K562 (cell line): ENCODE data around the gene PRSS8. TPM values are rescaled to one million over a fixed set of nuclear protein-coding genes. Genes with fewer than 3 reads are reported as not detected.

ENCODE experiments used
- ATAC-seq: fragments of 200-7000 bp; cut with Tn5 transposase; 3 replicates; pipeline ENCODE4 v1.9.1; 2020; ENCODE audit warnings: moderate library complexity
- BruUV-seq: library from RNA; stranded (reverse); fragments of 400-500 nt; replicated peaks from 2 replicates; lab custom pipeline; 2021; lab: Mats Ljungman, UMichigan
- CTCF ChIA-PET: fragments of 300-600 bp; formaldehyde crosslinking; extraction: SDS; loops from one replicate; lab custom pipeline; 2021; ENCODE audit warnings: low intra/inter-chr PET ratio; lab: Yijun Ruan, JAX
- POLR2A ChIA-PET: fragments of 300-600, 350-650 bp; sonication (Branson Sonifier 250); formaldehyde crosslinking; extraction: SDS; loops from one replicate; lab custom pipeline; 2021; ENCODE audit warnings: antibody characterized with exemption, inconsistent platforms; lab: Yijun Ruan, JAX
- DNase-seq, 4 experiments: peaks; one replicate each; pipeline versions ENCODE4 v3.0.0 to v3.0.0-alpha.2; 2011 to 2018; ENCODE audit warnings: low spot score in 3 of 4, mixed read lengths in 3 of 4; ENCODE audit errors: extremely low read depth in 1 of 4
- FAIRE-seq: peaks from 2 replicates; lab custom pipeline; 2011; peaks lifted over from hg19 to GRCh38; lab: Jason Lieb, UNC
- H2AFZ ChIP-seq: 2 replicates; pipeline ENCODE4 v1.6.0; 2011; ENCODE audit warnings: low read depth, low read length, control low read depth, inconsistent platforms
- H3K27ac ChIP-seq: fragments of 200-600 bp; 3 replicates; pipeline ENCODE4 v1.8.0; 2011; ENCODE audit warnings: low read depth, mild to moderate bottlenecking, control low read depth, inconsistent platforms, low read length, moderate library complexity, mixed read lengths; ENCODE audit errors: extremely low read depth
- H3K27me3 ChIP-seq, 2 experiments: fragments of 300-600 bp in 1 of 2; 2 replicates in 1 of 2; 3 replicates in 1 of 2; pipeline versions ENCODE4 v1.6.0 to v1.8.0; 2011; ENCODE audit warnings: inconsistent platforms in 2 of 2, low read length in 2 of 2, mild to moderate bottlenecking in 1 of 2, mixed read lengths in 1 of 2, moderate library complexity in 1 of 2; ENCODE audit not compliant: control insufficient read depth in 2 of 2, insufficient read depth in 2 of 2
- H3K36me3 ChIP-seq: fragments of 300-600 bp; 3 replicates; pipeline ENCODE4 v1.8.0; 2011; ENCODE audit warnings: mild to moderate bottlenecking, low read length, inconsistent platforms; ENCODE audit not compliant: control insufficient read depth, insufficient read depth
- H3K4me1 ChIP-seq, 2 experiments: fragments of 200-600 bp in 1 of 2; replicated peaks in 1 of 2; 2 replicates in 1 of 2; 3 replicates in 1 of 2; pipeline versions ENCODE4 v1.5.1 to v1.8.0; 2011; ENCODE audit warnings: inconsistent platforms in 2 of 2, low read length in 2 of 2, mild to moderate bottlenecking in 1 of 2, mixed read lengths in 1 of 2, moderate library complexity in 1 of 2; ENCODE audit not compliant: control insufficient read depth in 2 of 2, insufficient read depth in 2 of 2
- H3K4me2 ChIP-seq: 2 replicates; pipeline ENCODE4 v1.6.1; 2011; ENCODE audit warnings: low read length, control low read depth, inconsistent platforms, mixed read lengths; ENCODE audit not compliant: insufficient read depth
- H3K4me3 ChIP-seq: fragments of 200-600 bp; sonication (generic), shearing (Covaris generic); 2 replicates; pipeline ENCODE4 v1.5.1; 2016; ENCODE audit warnings: control low read depth, inconsistent platforms
- H3K79me2 ChIP-seq: fragments of 200-600 bp; 3 replicates; pipeline ENCODE4 v1.8.0; 2011; ENCODE audit warnings: low read length, inconsistent platforms; ENCODE audit not compliant: control insufficient read depth, insufficient read depth
- H3K9ac ChIP-seq, 2 experiments: 2 replicates each; pipeline versions ENCODE4 v1.6.0 to v1.6.1; 2011; ENCODE audit warnings: low read depth in 2 of 2, low read length in 2 of 2, control low read depth in 1 of 2, inconsistent platforms in 1 of 2, mild to moderate bottlenecking in 1 of 2, mixed read lengths in 1 of 2; ENCODE audit not compliant: insufficient read depth in 1 of 2
- H3K9me1 ChIP-seq: one replicate; pipeline ENCODE4 v1.6.0; 2011; ENCODE audit warnings: inconsistent platforms, mild to moderate bottlenecking, low read length, moderate library complexity; ENCODE audit not compliant: control insufficient read depth, insufficient read depth
- H3K9me3 ChIP-seq: replicated peaks from 2 replicates; pipeline ENCODE4 v1.5.1; 2011; ENCODE audit warnings: low read depth, low read length, inconsistent platforms; ENCODE audit not compliant: control insufficient read depth, insufficient read depth
- H4K20me1 ChIP-seq: replicated peaks from 2 replicates; pipeline ENCODE4 v1.6.1; 2011; ENCODE audit warnings: low read length, inconsistent platforms, mixed read lengths; ENCODE audit not compliant: control insufficient read depth, insufficient read depth
- NFXL1 ChIP-seq: fragments of 450-650 bp; formaldehyde crosslinking; IDR thresholded peaks from 2 replicates; pipeline ENCODE4 v1.4.0; 2021; ENCODE audit warnings: mild to moderate bottlenecking
- PATZ1 ChIP-seq: fragments of 250-450 bp; sonication (Bioruptor Pico); IDR thresholded peaks from 2 replicates; pipeline ENCODE4 v1.5.0; 2020; ENCODE audit warnings: mild to moderate bottlenecking, borderline replicate concordance
- STAT5B ChIP-seq: fragments of 250-450 bp; sonication (Bioruptor Pico); IDR thresholded peaks from 2 replicates; pipeline ENCODE4 v1.8.0; 2021; ENCODE audit warnings: mild to moderate bottlenecking, inconsistent platforms
- TEAD1 ChIP-seq, 2 experiments: fragments of 450-650 bp in 1 of 2; sonication (generic) in 1 of 2; formaldehyde crosslinking; IDR thresholded peaks; 2 replicates each; pipeline versions ENCODE4 v1.4.0 to v1.8.0; 2020 to 2022; ENCODE audit warnings: mild to moderate bottlenecking in 2 of 2, missing genetic modification reagents in 1 of 2
- ZBTB12 ChIP-seq: fragments of 250-450 bp; sonication (Bioruptor Pico); IDR thresholded peaks from 2 replicates; pipeline ENCODE4 v1.4.0; 2020
- ZNF165 ChIP-seq: fragments of 250-450 bp; sonication (Bioruptor Pico); IDR thresholded peaks from 2 replicates; pipeline ENCODE4 v1.4.0; 2020; ENCODE audit warnings: borderline replicate concordance
- WGBS: fragments of 100-300 bp; shearing (Covaris generic); methylation state at CpG from one replicate; pipeline ENCODE4 v1.1.6; 2016; ENCODE audit warnings: low coverage, mixed read lengths; ENCODE audit not compliant: insufficient coverage; ENCODE audit errors: missing lambda C conversion rate; 5-methylcytosine and 5-hydroxymethylcytosine counted together
- in situ Hi-C: fragments of 300-500 bp; cut with MboI; formaldehyde crosslinking; loops from 4 replicates; pipeline ENCODE4 v1.15.0; 2018; ENCODE audit warnings: inconsistent platforms, mixed read lengths
- intact Hi-C: fragments of 100-400 bp; cut with micrococcal nuclease; formaldehyde crosslinking; loops from 2 replicates; pipeline ENCODE4 v1.14.2; 2022
- polyA plus RNA-seq, 8 experiments: library from polyadenylated mRNA; depleted of rRNA in 4 of 8; stranded (reverse) in 5 of 8; unstranded in 3 of 8; fragments of >200 nt; fragmentation: Nextera tagmentation in 2 of 8; fragmentation: Illumina TruSeq in 1 of 8; extraction: Ambion mirVana in 2 of 8; extraction: Trizol in 1 of 8; gene quantifications; 2 replicates each; pipeline versions ENCODE4 v1.2.1 to v1.2.3, GENCODE V29; 2011 to 2014; ENCODE audit warnings: inconsistent platforms in 1 of 8, missing spikeins in 1 of 8
- total RNA-seq, 7 experiments: library from RNA; depleted of rRNA in 6 of 7; stranded (reverse); fragments of >200 nt in 6 of 7; fragmentation: Illumina TruSeq in 2 of 7; extraction: Trizol in 2 of 7; gene quantifications; 2 replicates each; pipeline versions ENCODE4 v1.2.1 to v1.2.3, GENCODE V29; 2011 to 2021; ENCODE audit warnings: low replicate concordance in 1 of 7
- TF ChIP-seq, protein P1 (sequence below): fragments of 250-450 bp; sonication (Bioruptor Pico); IDR thresholded peaks from 2 replicates; pipeline ENCODE4 v1.4.0; 2020; ENCODE audit warnings: borderline replicate concordance
- TF ChIP-seq, protein P2 (sequence below): fragments of 250-450 bp; sonication (Bioruptor Pico); IDR thresholded peaks from 2 replicates; pipeline ENCODE4 v1.8.0; 2022; ENCODE audit warnings: inconsistent platforms
- TF ChIP-seq, protein P3 (sequence below): sonication (generic); formaldehyde crosslinking; IDR thresholded peaks from 2 replicates; pipeline ENCODE4 v1.5.0; 2020; ENCODE audit warnings: missing genetic modification reagents

PRSS8 gene
- total and polyA plus RNA-seq, 9 of the 15 experiments (the other 6 are each of a cell fraction or from before 2014, with no cell fraction given) = 0.25 to 3.9 (median 1.3) TPM; not detected in 1

- peak; percentile 98 to 99 (median 98) for DNase-seq
- Histone ChIP-seq H3K4me3 (peak within 1 kb of the TSS; percentile 68), H3K36me3 (peaks cover 58% of the 10 kb centered on the region), H4K20me1 (peaks cover 5% of the 10 kb centered on the region), H3K79me2 (peaks cover 38% of the 10 kb centered on the region), H3K4me1 (peaks cover 2 to 19% of the 10 kb centered on the region in 2 experiments; a peak in 4 of 5 replicates), H2AFZ (peak within 1 kb of the TSS; percentile 92), H3K27me3 (no peaks in the 10 kb centered on the region), H3K27ac (peak within 1 kb of the TSS; percentile 91), H3K4me2 (peak within 1 kb of the TSS; percentile 99), H3K9me1 (no peaks in the 10 kb centered on the region), H3K9me3 (no peaks in the 10 kb centered on the region), H3K9ac (peak within 1 kb of the TSS; percentile 90 to 94)
- ChIA-PET CTCF (interaction anchor here (0.7 kb wide), 1 partner anchor 95 kb away, joined by 3 read pairs; no protein-coding TSS in a partner anchor), POLR2A (interaction anchor here (0.6 to 6.0 kb wide), 20 partner anchors 9 to 381 kb away, joined by 3 to 44 read pairs (median 4); partner anchors contain the start of genes FUS, HSD3B7, PRSS53 and PRSS8)
- BruUV-seq = no TSS peak
- intact Hi-C loops = loop anchor here (2.0 kb wide), 1 partner anchor 25 kb away; no protein-coding TSS in a partner anchor
- in situ Hi-C loops = no loop called here
- peak; percentile 90 for FAIRE-seq
- peak; percentile 95 for ATAC-seq
- WGBS = 4% methylated on average over 47 of the region's 68 CpGs
- TF ChIP-seq NFXL1 (CRISPR knock-in tag) = no peak
- TF ChIP-seq, protein P1, sequence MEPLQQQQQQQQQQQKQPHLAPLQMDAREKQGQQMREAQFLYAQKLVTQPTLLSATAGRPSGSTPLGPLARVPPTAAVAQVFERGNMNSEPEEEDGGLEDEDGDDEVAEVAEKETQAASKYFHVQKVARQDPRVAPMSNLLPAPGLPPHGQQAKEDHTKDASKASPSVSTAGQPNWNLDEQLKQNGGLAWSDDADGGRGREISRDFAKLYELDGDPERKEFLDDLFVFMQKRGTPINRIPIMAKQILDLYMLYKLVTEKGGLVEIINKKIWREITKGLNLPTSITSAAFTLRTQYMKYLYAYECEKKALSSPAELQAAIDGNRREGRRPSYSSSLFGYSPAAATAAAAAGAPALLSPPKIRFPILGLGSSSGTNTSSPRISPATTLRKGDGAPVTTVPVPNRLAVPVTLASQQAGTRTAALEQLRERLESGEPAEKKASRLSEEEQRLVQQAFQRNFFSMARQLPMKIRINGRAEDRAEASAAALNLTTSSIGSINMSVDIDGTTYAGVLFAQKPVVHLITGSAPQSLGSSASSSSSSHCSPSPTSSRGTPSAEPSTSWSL (CRISPR knock-in tag) = no peak
- peak; percentile 94 for TF ChIP-seq ZBTB12 (CRISPR knock-in tag)
- no peak for TF ChIP-seq ZNF165
- TF ChIP-seq TEAD1 (CRISPR knock-in tag; IDR thresholded peaks at IDR 0.05) = no peak; a peak in 1 of 4 replicates
- TF ChIP-seq STAT5B = no peak
- TF ChIP-seq, protein P2, sequence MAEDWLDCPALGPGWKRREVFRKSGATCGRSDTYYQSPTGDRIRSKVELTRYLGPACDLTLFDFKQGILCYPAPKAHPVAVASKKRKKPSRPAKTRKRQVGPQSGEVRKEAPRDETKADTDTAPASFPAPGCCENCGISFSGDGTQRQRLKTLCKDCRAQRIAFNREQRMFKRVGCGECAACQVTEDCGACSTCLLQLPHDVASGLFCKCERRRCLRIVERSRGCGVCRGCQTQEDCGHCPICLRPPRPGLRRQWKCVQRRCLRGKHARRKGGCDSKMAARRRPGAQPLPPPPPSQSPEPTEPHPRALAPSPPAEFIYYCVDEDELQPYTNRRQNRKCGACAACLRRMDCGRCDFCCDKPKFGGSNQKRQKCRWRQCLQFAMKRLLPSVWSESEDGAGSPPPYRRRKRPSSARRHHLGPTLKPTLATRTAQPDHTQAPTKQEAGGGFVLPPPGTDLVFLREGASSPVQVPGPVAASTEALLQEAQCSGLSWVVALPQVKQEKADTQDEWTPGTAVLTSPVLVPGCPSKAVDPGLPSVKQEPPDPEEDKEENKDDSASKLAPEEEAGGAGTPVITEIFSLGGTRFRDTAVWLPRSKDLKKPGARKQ (CRISPR knock-in tag) = no peak
- TF ChIP-seq, protein P3, sequence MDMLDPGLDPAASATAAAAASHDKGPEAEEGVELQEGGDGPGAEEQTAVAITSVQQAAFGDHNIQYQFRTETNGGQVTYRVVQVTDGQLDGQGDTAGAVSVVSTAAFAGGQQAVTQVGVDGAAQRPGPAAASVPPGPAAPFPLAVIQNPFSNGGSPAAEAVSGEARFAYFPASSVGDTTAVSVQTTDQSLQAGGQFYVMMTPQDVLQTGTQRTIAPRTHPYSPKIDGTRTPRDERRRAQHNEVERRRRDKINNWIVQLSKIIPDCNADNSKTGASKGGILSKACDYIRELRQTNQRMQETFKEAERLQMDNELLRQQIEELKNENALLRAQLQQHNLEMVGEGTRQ (CRISPR knock-in tag) = no peak
- TF ChIP-seq PATZ1 (CRISPR knock-in tag) = no peak
Observed at GRCh38 chr16:31117384-31118222, 17.9 kb downstream of the PRSS8 start, which contains the start of gene KAT8. KAT8 (plus strand) TSS chr16:31117664; CDS start chr16:31117682, 18 bp downstream.
